Stimulated activated CD8-positive, alpha-beta memory T cell treated with anti-CD3 and anti-CD28 coated beads, Interleukin-15, amount 100 ng/mL, for 48 hours (primary cell): ENCODE measurements around the gene MN1.

Experiments
- DNase-seq, 2 donors: peaks; one replicate each; pipeline ENCODE4 v3.0.0-alpha.2; 2020; ENCODE audit warnings: low read depth in 2 of 2

The MN1 gene

DNA sequence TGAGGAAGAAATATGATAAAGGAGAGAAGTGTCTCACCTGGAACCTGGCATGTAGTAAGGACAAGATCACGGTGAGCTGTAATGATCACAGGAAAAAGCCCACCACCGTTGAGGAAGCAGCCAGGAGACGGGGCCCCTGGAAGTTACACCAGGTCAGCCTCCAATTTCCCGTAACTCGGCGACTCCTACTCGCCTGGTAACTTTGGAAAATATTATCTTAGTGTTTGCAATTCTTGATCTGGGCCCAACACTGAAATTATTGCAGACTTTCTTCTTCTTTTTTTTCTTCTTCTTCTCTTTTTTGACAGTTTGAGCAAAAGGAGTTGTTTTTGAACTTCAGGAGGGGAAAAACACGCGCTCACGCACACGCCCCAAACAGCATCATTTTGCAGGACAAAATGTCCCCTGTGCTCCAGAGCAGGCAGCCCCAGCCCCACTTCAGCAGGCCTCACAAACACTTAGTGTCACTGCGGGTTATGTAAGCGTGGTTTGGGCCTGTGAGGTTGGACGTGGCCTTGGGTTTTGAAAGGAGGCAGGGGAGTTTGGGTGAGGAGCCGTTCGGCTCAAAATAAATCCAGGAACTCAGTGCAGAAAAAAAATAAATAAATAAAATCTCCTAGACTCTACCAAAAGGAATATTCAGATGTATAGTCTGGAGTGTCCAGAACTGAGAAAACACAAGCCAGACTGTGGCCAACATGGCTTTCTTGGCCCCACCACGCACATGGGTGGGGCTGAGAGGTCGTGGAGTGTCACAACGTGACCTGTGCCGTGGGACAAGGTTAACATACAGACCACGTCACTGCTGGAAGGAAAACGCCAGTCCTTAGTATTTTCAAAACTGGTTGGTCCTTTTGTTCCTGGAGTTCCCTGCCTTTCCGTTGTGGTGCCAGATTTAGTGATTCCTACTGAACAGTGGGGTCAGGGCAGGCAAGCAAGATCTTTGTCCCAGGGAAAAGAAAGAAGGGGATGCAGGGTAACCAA lies 26.3 kb upstream of the MN1 start:
- DNase-seq = no peak

GRCh38 chr22:27825174-27825573 lies 23.6 kb upstream of the MN1 start:
- DNase-seq = no peak

DNA sequence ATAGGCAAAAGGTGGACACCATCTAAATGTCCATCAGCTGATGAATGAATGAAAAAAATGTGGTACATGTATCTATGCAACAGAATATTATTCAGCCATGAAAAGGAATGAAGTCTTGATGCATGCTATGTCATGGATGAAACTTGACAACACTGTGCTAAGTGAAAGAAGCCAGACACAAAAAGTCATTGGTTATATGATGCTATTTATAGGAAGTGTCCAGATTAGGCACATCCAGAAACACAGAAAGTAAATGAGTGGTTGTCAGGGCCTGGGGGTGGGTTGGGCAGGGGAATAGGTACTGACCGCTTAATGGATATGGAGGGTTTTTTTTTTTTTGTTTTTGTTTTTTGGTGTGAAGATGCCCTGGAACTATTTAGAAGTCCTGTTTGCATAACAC lies 21.7 kb upstream of the MN1 start:
- no peak for DNase-seq

- no peak for DNase-seq
These were observed 19.6 kb upstream of the MN1 start for GRCh38 chr22:27820896-27821866.

- DNase-seq = no peak
These were observed 15.0 kb upstream of the MN1 start for GRCh38 chr22:27816552-27816951.

DNA sequence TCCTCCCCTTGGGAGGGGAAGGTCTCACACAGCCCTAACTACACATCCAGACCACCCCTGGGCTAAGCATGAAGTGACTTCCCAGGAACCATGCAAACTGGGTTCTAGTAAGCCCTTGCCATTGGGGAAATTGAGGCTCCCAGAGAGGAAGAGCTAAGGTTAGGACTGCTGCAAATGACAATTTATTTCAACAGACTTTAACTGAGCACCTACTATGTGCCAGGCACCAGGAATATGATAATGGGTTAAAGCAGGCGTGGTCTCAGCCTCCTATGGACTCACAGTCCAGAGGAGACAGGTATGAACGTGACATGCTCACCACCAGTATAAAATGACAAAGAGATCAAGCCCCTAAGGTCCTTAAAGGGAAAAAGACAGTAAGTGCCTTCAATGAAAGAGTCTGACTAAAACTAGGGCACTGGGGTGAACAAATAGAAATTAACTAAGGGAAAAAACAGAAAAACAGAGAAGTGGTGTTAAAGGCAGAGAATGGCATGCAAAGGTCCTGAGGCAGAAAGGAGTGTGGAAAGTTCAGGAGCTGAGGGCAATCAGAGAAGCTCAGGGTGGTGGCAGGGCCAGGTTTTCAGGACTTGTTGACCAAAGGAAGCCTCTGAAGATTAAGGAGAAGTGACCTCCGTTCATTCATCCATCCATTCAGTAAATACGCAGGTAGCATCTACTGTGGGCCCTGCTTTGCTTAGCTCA lies 14.4 kb upstream of the MN1 start:
- DNase-seq = no peak

DNA sequence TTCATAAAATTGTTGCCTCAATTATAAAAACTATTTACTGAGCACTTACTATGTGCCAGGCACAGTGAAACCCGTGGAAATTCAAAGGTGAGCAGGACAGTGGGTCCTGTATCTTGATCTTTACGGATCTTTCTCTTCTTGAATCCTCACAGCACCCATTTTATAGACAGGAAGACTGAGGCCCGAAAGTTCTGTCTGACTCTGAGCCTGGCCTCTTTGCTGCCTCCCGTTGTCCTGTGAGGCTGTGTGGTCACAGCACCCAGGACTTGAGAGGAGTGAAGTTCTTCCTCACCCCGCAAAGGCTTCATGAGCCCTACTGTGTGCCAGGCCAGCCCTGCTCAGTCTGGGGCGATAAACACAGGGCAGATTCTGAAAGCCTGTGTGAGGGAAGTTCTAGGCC lies 13.4 kb upstream of the MN1 start:
- no peak for DNase-seq

DNA sequence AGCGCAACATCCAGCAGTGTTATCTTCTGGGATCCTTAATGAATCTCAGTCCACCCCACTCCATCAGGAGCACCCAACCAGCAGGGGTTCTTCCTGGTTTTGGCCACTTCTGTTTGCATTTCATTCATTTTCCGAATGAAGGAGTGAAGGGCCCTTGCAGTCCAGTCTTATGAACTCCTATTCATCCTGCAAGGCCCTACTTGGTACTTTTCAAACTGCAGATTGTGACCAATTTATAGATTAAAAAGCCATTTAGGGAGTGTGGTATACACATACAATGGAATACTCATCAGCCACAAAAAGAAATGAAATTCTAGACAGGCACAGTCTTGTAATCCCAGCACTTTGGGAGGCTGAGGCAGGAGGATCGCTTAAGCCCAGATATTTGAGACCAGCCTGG lies 10.2 kb upstream of the MN1 start:
- no peak for DNase-seq

GRCh38 chr22:27810609-27811151 lies 9.1 kb upstream of the MN1 start:
- no peak for DNase-seq

GRCh38 chr22:27809700-27810608 lies 8.4 kb upstream of the MN1 start:
- DNase-seq = no peak

DNA sequence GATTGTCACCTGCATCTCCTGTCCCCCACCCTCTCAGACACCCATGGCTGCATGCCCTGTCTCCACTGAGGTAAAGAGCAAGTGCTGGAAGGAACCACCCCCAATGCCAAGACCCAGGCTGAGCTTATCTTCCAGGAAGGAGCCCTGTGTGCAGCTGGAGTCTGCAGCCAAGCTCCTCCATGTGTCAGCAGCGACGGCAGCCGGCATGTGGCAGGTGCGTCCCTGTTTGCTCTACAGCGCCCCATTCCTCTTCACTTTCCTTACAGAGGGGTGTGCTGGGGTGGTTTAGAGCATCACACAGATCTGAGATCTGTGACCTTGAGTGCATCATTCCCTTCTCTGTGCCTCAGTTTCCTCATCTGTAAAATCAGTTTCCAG lies 7.7 kb upstream of the MN1 start:
- no peak for DNase-seq

GRCh38 chr22:27808451-27809225 lies 7.1 kb upstream of the MN1 start:
- no peak for DNase-seq

GRCh38 chr22:27805841-27806240 lies 4.3 kb upstream of the MN1 start:
- no peak for DNase-seq

GRCh38 chr22:27804470-27805297 lies 3.1 kb upstream of the MN1 start:
- no peak for DNase-seq

DNA sequence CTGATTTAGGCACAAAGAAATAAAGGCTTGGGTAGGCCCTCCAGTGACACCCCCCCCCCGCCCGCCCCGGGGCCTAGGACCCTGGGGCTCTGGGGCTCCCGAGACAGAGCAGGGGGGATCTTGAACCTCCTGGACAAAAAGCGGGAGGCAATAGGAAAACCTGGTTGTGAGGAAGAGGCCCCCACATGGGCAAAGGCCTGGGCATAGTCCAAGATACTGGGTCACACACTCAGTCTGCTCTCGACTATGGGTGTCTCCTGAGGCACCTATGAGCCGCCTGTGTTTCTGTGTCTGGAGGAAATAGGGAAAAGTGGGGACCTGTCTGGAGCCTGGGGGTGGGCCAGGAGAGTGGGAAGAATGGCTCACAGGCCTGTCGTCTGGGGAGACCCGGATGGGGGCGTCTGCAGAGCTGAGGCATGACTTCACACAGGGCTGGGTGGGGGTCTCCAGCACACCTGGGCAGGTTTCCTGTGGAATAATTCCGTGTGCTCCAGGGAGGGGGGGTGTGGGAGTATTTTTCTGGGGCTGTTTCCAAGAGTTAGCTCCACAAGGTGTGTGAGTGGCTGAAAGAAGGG lies 2.4 kb upstream of the MN1 start:
- no peak for DNase-seq

DNA sequence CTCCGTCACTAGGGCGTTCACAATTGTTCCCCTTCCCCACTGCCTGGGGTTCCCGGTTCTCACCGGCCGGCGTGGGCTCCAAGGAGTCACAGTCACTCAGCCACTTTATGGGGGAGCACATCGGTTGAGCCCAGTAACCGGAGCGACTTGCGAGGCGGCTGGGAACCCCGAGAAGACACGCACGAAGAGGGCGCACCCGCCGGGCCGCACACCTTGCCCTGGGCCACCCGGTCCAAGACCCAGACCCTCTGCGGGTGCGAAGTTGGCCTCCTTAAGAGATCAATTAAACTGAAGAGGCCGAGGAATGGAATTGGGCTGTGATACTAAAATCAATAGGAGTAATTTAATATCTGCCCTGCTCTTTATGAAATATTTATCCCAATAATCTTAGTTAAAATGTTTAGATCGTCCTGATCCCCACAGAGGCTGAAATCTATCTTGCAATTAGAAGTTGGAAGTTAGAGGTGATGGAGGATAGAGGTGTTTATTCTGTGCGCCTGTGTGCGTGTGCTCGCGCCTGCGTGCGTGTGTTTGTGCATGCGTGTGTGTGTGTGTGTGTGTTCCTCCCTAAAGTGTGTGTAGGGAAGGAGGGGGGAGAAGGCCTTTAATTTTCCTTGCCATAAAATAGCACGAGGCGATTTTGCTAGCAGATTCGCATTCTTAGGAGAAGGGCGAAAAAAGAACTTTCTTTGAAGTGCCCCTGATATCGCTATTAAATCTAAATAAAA lies 954 bp upstream of the MN1 start:
- DNase-seq = no peak

GRCh38 chr22:27801202-27801615 lies 347 bp downstream of the MN1 start:
- no peak for DNase-seq
